Subcutaneous abdominal adipose tissue (tissue), 5 donors: Measurements from ENCODE around the gene ZNF441.
A peak's percentile ranks its signal among the peaks of the same experiment; 100 is the strongest.

ENCODE experiments used
- H3K27ac ChIP-seq: one replicate; pipeline ENCODE4 v1.7.0; 2013; ENCODE audit warnings: low read depth, mild to moderate bottlenecking, inconsistent platforms, low read length, moderate library complexity
- H3K27me3 ChIP-seq, 5 donors: one replicate each; pipeline ENCODE4 v1.7.0; 2013; ENCODE audit warnings: low read length in 5 of 5, inconsistent platforms in 1 of 5; ENCODE audit not compliant: control insufficient read depth in 5 of 5, insufficient read depth in 4 of 5
- H3K36me3 ChIP-seq, 5 donors: one replicate each; pipeline ENCODE4 v1.7.0; 2013; ENCODE audit warnings: low read length in 5 of 5; ENCODE audit not compliant: control insufficient read depth in 5 of 5, insufficient read depth in 5 of 5
- H3K4me1 ChIP-seq, 5 donors: one replicate each; pipeline ENCODE4 v1.7.0; 2013; ENCODE audit warnings: low read length in 5 of 5, mild to moderate bottlenecking in 3 of 5, moderate library complexity in 1 of 5; ENCODE audit not compliant: control insufficient read depth in 5 of 5, insufficient read depth in 5 of 5
- H3K4me3 ChIP-seq, 5 donors: one replicate each; pipeline ENCODE4 v1.7.0; 2013; ENCODE audit warnings: low read length in 5 of 5, low read depth in 1 of 5
- H3K9ac ChIP-seq, 5 donors: one replicate each; pipeline ENCODE4 v1.7.0; 2013; ENCODE audit warnings: low read length in 5 of 5, mild to moderate bottlenecking in 4 of 5, moderate library complexity in 3 of 5
- H3K9me3 ChIP-seq, 5 donors: one replicate each; pipeline ENCODE4 v1.7.0; 2013; ENCODE audit warnings: low read length in 5 of 5; ENCODE audit not compliant: control insufficient read depth in 5 of 5
- donor health status: healthy.
- donor health status: healthy.
- donor health status: healthy.
- donor health status: healthy.
- donor health status: healthy.

ZNF441 gene

GRCh38 chr19:11747277-11747676, 19.5 kb upstream of the ZNF441 start:
- Histone ChIP-seq H3K27me3 (no peaks in the 10 kb centered on the region), H3K4me1 (no peaks in the 10 kb centered on the region), H3K9ac (no peak overlapping the region), H3K27ac (no peak overlapping the region), H3K4me3 (no peak overlapping the region), H3K36me3 (no peaks in the 10 kb centered on the region), H3K9me3 (peaks cover 3 to 21% (median 14%) of the 10 kb centered on the region in 5 donors)

GRCh38 chr19:11749751-11750150, 17.0 kb upstream of the ZNF441 start:
- H3K9me3 ChIP-seq, result peaks cover 3 to 24% (median 14%) of the 10 kb centered on the region in 5 donors
- no peak overlapping the region for H3K27ac ChIP-seq
- no peak overlapping the region for H3K4me3 ChIP-seq
- H3K9ac ChIP-seq, result no peak overlapping the region
- no peaks in the 10 kb centered on the region for H3K36me3 ChIP-seq
- no peaks in the 10 kb centered on the region for H3K27me3 ChIP-seq
- H3K4me1 ChIP-seq, result no peaks in the 10 kb centered on the region

- Histone ChIP-seq H3K4me1 (no peaks in the 10 kb centered on the region), H3K9me3 (peaks cover 11 to 31% (median 18%) of the 10 kb centered on the region in 5 donors), H3K9ac (no peak overlapping the region), H3K4me3 (no peak overlapping the region), H3K27me3 (no peaks in the 10 kb centered on the region), H3K36me3 (no peaks in the 10 kb centered on the region), H3K27ac (no peak overlapping the region)
Measured at GRCh38 chr19:11752244-11752736, 14.5 kb upstream of the ZNF441 start.

GRCh38 chr19:11754663-11755062, 12.1 kb upstream of the ZNF441 start:
- peaks cover 12 to 26% (median 18%) of the 10 kb centered on the region in 5 donors for H3K9me3 ChIP-seq

GRCh38 chr19:11756965-11757364, 9.8 kb upstream of the ZNF441 start:
- H3K36me3 ChIP-seq, result no peaks in the 10 kb centered on the region
- no peak overlapping the region for H3K4me3 ChIP-seq
- H3K9ac ChIP-seq, result no peak overlapping the region
- no peaks in the 10 kb centered on the region for H3K4me1 ChIP-seq
- peaks cover 12 to 21% (median 15%) of the 10 kb centered on the region in 5 donors for H3K9me3 ChIP-seq
- no peak overlapping the region for H3K27ac ChIP-seq
- peaks cover 0 to 4% (median 0%) of the 10 kb centered on the region in 5 donors for H3K27me3 ChIP-seq

More at GRCh38 chr19:11754663-11755062, 12.1 kb upstream of the ZNF441 start:
- Histone ChIP-seq H3K4me1 (no peaks in the 10 kb centered on the region), H3K4me3 (no peak overlapping the region), H3K9ac (no peak overlapping the region), H3K27me3 (peaks cover 0 to under 1% (median 0%) of the 10 kb centered on the region in 5 donors), H3K27ac (no peak overlapping the region), H3K36me3 (no peaks in the 10 kb centered on the region)

- Histone ChIP-seq H3K9ac (no peak overlapping the region), H3K4me1 (no peaks in the 10 kb centered on the region), H3K9me3 (peaks cover 12 to 21% (median 14%) of the 10 kb centered on the region in 5 donors)
Measured at GRCh38 chr19:11759805-11760204, 7.0 kb upstream of the ZNF441 start.

GRCh38 chr19:11763117-11763516, 3.7 kb upstream of the ZNF441 start:
- H3K9ac ChIP-seq, result no peak overlapping the region
- H3K4me1 ChIP-seq, result peaks cover 6 to 17% (median 11%) of the 10 kb centered on the region in 5 donors
- H3K27ac ChIP-seq, result no peak overlapping the region
- peaks cover 0 to 4% (median 2%) of the 10 kb centered on the region in 5 donors for H3K27me3 ChIP-seq
- no peak overlapping the region for H3K4me3 ChIP-seq
- H3K36me3 ChIP-seq, result no peaks in the 10 kb centered on the region
- H3K9me3 ChIP-seq, result peaks cover 0 to 3% (median 0%) of the 10 kb centered on the region in 5 donors

More at GRCh38 chr19:11759805-11760204, 7.0 kb upstream of the ZNF441 start:
- Histone ChIP-seq H3K36me3 (no peaks in the 10 kb centered on the region), H3K27me3 (peaks cover 0 to 4% (median 0%) of the 10 kb centered on the region in 5 donors), H3K4me3 (no peak overlapping the region), H3K27ac (no peak overlapping the region)

- H3K9me3 ChIP-seq, result peaks cover 0 to 3% (median 0%) of the 10 kb centered on the region in 5 donors
- H3K4me3 ChIP-seq, result no peak overlapping the region
- H3K4me1 ChIP-seq, result peaks cover 6 to 22% (median 16%) of the 10 kb centered on the region in 5 donors
Measured at GRCh38 chr19:11763611-11764010, 3.2 kb upstream of the ZNF441 start.

GRCh38 chr19:11767633-11768133, 883 bp downstream of the ZNF441 start:
- H3K9ac ChIP-seq, result peak overlapping the region; percentile 81 to 93 (median 91)
- peak overlapping the region; percentile 91 for H3K27ac ChIP-seq
- peaks cover 0 to 3% (median 0%) of the 10 kb centered on the region in 5 donors for H3K27me3 ChIP-seq
- peaks cover 0 to 15% (median 7%) of the 10 kb centered on the region in 5 donors for H3K9me3 ChIP-seq
- H3K4me1 ChIP-seq, result peaks cover 6 to 24% (median 16%) of the 10 kb centered on the region in 5 donors
- no peaks in the 10 kb centered on the region for H3K36me3 ChIP-seq
- peak overlapping the region; percentile 72 to 91 (median 87) for H3K4me3 ChIP-seq

More at GRCh38 chr19:11763611-11764010, 3.2 kb upstream of the ZNF441 start:
- peaks cover 0 to 4% (median 2%) of the 10 kb centered on the region in 5 donors for H3K27me3 ChIP-seq
- H3K36me3 ChIP-seq, result no peaks in the 10 kb centered on the region
- H3K9ac ChIP-seq, result no peak overlapping the region
- no peak overlapping the region for H3K27ac ChIP-seq

GRCh38 chr19:11769995-11770394, 3.2 kb downstream of the ZNF441 start:
- peaks cover 0 to 30% (median 6%) of the 10 kb centered on the region in 5 donors for H3K9me3 ChIP-seq
- no peak overlapping the region for H3K27ac ChIP-seq
- H3K36me3 ChIP-seq, result no peaks in the 10 kb centered on the region
- H3K4me1 ChIP-seq, result peaks cover 6 to 24% (median 16%) of the 10 kb centered on the region in 5 donors
- peaks cover 0 to 3% (median 0%) of the 10 kb centered on the region in 5 donors for H3K27me3 ChIP-seq
- H3K4me3 ChIP-seq, result no peak overlapping the region
- H3K9ac ChIP-seq, result no peak overlapping the region
